GM23338 (cell line): ENCODE results near the gene B3GALT5. TPM values are rescaled to one million over a fixed set of nuclear protein-coding genes. Genes with fewer than 3 reads are reported as not detected.

Experiments used
- ATAC-seq: fragments of 200-7000 bp; cut with Tn5 transposase; 3 replicates; pipeline ENCODE4 v1.9.1; 2020
- DNase-seq: peaks from one replicate; pipeline ENCODE4 v3.0.0-alpha.2; 2015; ENCODE audit warnings: low spot score
- H2AFZ ChIP-seq: fragments of 200-600 bp; sonication (generic); 2 replicates; pipeline ENCODE4 v1.8.0; 2016; ENCODE audit warnings: antibody characterized with exemption, mild to moderate bottlenecking, moderate library complexity
- H3F3A ChIP-seq: fragments of 200-600 bp; sonication (generic); replicated peaks from 2 replicates; pipeline ENCODE4 v1.8.0; 2017; ENCODE audit warnings: antibody characterized with exemption, mixed run types, low read depth
- H3K27ac ChIP-seq: fragments of 200-600 bp; sonication (generic); 2 replicates; pipeline ENCODE4 v1.6.1; 2016; ENCODE audit warnings: low read depth
- H3K27me3 ChIP-seq: fragments of 200-600 bp; sonication (generic); 2 replicates; pipeline ENCODE4 v1.8.0; 2016; ENCODE audit warnings: mild to moderate bottlenecking, mixed run types, moderate library complexity; ENCODE audit not compliant: insufficient read depth
- H3K36me3 ChIP-seq: fragments of 200-600 bp; sonication (generic); 2 replicates; pipeline ENCODE4 v1.8.0; 2016; ENCODE audit warnings: mild to moderate bottlenecking; ENCODE audit not compliant: insufficient read depth
- H3K4me1 ChIP-seq: fragments of 200-600 bp; sonication (generic); 2 replicates; pipeline ENCODE4 v1.8.0; 2016; ENCODE audit warnings: mild to moderate bottlenecking, moderate library complexity; ENCODE audit not compliant: insufficient read depth
- H3K4me2 ChIP-seq: fragments of 200-600 bp; sonication (generic); 2 replicates; pipeline ENCODE4 v1.7.1; 2017; ENCODE audit warnings: mixed run types
- H3K4me3 ChIP-seq: fragments of 200-600 bp; sonication (generic); 2 replicates; pipeline ENCODE4 v1.6.1; 2016; ENCODE audit warnings: mixed run types
- H3K79me2 ChIP-seq: fragments of 200-600 bp; sonication (generic); replicated peaks from 2 replicates; pipeline ENCODE4 v1.8.0; 2017; ENCODE audit warnings: mild to moderate bottlenecking; ENCODE audit not compliant: insufficient read depth
- H3K9me2 ChIP-seq: fragments of 200-600 bp; sonication (generic); 2 replicates; pipeline ENCODE4 v1.8.0; 2017; ENCODE audit not compliant: insufficient read depth
- H4K20me1 ChIP-seq: fragments of 200-600 bp; sonication (generic); replicated peaks from 2 replicates; pipeline ENCODE4 v1.8.0; 2017; ENCODE audit warnings: mild to moderate bottlenecking; ENCODE audit not compliant: insufficient read depth
- H3K27ac Mint-ChIP-seq: 2 replicates; pipeline ENCODE4 v1.8.0; 2020; ENCODE audit warnings: inconsistent platforms, mild to moderate bottlenecking, moderate library complexity, mixed read lengths
- H3K27me3 Mint-ChIP-seq: 3 replicates; pipeline ENCODE4 v1.8.0; 2022; ENCODE audit warnings: low read depth, mild to moderate bottlenecking, moderate library complexity, mixed read lengths, inconsistent platforms; ENCODE audit not compliant: insufficient read depth, poor library complexity
- H3K36me3 Mint-ChIP-seq: 3 replicates; pipeline ENCODE4 v1.8.0; 2021; ENCODE audit warnings: low read depth, mild to moderate bottlenecking, inconsistent platforms, moderate library complexity, mixed read lengths
- H3K4me1 Mint-ChIP-seq: 3 replicates; pipeline ENCODE4 v1.8.0; 2020; ENCODE audit warnings: mild to moderate bottlenecking, inconsistent platforms, mixed read lengths
- H3K4me3 Mint-ChIP-seq: 3 replicates; pipeline ENCODE4 v1.8.0; 2021; ENCODE audit warnings: moderate library complexity, mild to moderate bottlenecking, inconsistent platforms, mixed read lengths
- H3K9me3 Mint-ChIP-seq: 3 replicates; pipeline ENCODE4 v1.8.0; 2020; ENCODE audit warnings: moderate library complexity, mild to moderate bottlenecking, inconsistent platforms, mixed read lengths
- CREB1 ChIP-seq: fragments of 250-450 bp; sonication (Bioruptor Pico); IDR thresholded peaks from 2 replicates; pipeline ENCODE4 v1.5.0; 2020; ENCODE audit warnings: low read depth, mild to moderate bottlenecking, moderate library complexity
- EZH2 ChIP-seq: fragments of 200-600 bp; sonication (generic); IDR thresholded peaks from one replicate; pipeline ENCODE4 v1.8.0; 2017; ENCODE audit warnings: antibody characterized with exemption, mild to moderate bottlenecking, low read depth; ENCODE audit not compliant: unreplicated experiment
- EZH2phosphoT487 ChIP-seq: fragments of 200-600 bp; sonication (generic); IDR thresholded peaks from one replicate; pipeline ENCODE4 v1.8.1; 2018; ENCODE audit warnings: antibody characterized with exemption; ENCODE audit not compliant: unreplicated experiment
- JUNB ChIP-seq: IDR thresholded peaks from one replicate; pipeline ENCODE4 v1.6.1; 2016; ENCODE audit warnings: antibody characterized with exemption; ENCODE audit not compliant: unreplicated experiment
- NANOG ChIP-seq: IDR thresholded peaks from 2 replicates; pipeline ENCODE4 v1.6.1; 2016; ENCODE audit warnings: antibody characterized with exemption, borderline replicate concordance
- POLR2AphosphoS5 ChIP-seq: IDR thresholded peaks from 2 replicates; pipeline ENCODE4 v1.6.1; 2016; ENCODE audit warnings: antibody characterized with exemption, low read depth
- STAT1 ChIP-seq: IDR thresholded peaks from one replicate; pipeline ENCODE4 v1.6.1; 2016; ENCODE audit warnings: antibody characterized with exemption; ENCODE audit not compliant: unreplicated experiment
- ZNF331 ChIP-seq: fragments of 250-450 bp; sonication (Bioruptor Pico); IDR thresholded peaks from 2 replicates; pipeline ENCODE4 v1.5.0; 2020; ENCODE audit warnings: low read depth, mild to moderate bottlenecking, moderate library complexity
- polyA plus RNA-seq: library from polyadenylated mRNA; unstranded; fragments of >200 nt; fragmentation: Nextera tagmentation; extraction: Ambion mirVana; gene quantifications from 2 replicates; pipeline ENCODE4 v1.2.1, GENCODE V29; 2016
- total RNA-seq: library from RNA; depleted of rRNA; stranded (reverse); fragments of >200 nt; shearing (Covaris generic); gene quantifications from 2 replicates; pipeline ENCODE4 v1.2.3, GENCODE V29; 2014
- TF ChIP-seq, protein P1 (sequence below), 2 experiments: fragments of 200-600 bp in 1 of 2; sonication (generic) in 1 of 2; conservative IDR thresholded peaks; 2 replicates each; pipeline versions ENCODE4 v1.5.1 to v1.6.1; 2016 to 2017; ENCODE audit warnings: antibody characterized with exemption in 2 of 2, low read depth in 2 of 2, mild to moderate bottlenecking in 2 of 2, moderate library complexity in 1 of 2
- TF ChIP-seq, protein P2 (sequence below): IDR thresholded peaks from 2 replicates; pipeline ENCODE4 v1.6.1; 2016; ENCODE audit warnings: antibody characterized with exemption
- TF ChIP-seq, protein P3 (sequence below): IDR thresholded peaks from one replicate; pipeline ENCODE4 v1.6.1; 2018; ENCODE audit warnings: antibody characterized with exemption; ENCODE audit not compliant: unreplicated experiment

The B3GALT5 gene
- total and polyA plus RNA-seq, 2 experiments from 2014 or later: 6.2 to 37.5 TPM

DNA sequence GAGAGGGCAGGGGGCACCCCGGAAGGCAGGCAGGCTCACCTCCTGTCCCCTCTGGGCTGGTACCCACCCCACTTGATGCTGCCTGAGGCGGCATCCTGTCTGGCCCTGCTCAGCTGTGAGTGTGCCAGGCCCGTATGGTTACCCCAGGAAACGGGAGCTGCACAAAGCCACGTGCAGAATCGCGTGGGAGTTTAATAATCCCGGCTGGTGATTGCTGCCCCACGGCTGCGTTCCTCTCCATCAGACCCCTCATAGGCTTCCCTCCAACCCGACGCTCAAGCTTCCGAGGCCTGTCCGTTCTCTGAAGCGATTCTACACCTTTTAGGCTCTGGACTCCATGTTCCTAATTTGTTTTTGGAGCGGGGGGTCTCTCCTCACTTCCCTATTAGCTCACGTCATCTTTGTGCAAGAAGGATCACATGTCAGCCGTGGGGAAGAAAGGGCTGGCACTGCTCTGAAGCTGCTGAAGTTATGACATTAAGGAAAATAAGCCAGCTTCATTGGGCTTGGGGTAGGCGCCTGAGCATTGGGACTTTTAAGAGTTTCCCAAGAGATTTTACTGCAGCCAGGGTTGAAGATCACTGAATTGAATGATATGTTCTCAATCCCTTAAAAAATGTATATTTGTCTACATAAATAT lies 1.1 kb upstream of the B3GALT5 start (continued):
- no peak for TF ChIP-seq CREB1 (CRISPR knock-in tag)
- no peak for TF ChIP-seq NANOG
- TF ChIP-seq, protein P1, sequence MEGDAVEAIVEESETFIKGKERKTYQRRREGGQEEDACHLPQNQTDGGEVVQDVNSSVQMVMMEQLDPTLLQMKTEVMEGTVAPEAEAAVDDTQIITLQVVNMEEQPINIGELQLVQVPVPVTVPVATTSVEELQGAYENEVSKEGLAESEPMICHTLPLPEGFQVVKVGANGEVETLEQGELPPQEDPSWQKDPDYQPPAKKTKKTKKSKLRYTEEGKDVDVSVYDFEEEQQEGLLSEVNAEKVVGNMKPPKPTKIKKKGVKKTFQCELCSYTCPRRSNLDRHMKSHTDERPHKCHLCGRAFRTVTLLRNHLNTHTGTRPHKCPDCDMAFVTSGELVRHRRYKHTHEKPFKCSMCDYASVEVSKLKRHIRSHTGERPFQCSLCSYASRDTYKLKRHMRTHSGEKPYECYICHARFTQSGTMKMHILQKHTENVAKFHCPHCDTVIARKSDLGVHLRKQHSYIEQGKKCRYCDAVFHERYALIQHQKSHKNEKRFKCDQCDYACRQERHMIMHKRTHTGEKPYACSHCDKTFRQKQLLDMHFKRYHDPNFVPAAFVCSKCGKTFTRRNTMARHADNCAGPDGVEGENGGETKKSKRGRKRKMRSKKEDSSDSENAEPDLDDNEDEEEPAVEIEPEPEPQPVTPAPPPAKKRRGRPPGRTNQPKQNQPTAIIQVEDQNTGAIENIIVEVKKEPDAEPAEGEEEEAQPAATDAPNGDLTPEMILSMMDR (conservative IDR thresholded peaks at IDR 0.05; ENCODE audit: low read depth in 2 of 2): no peak
- TF ChIP-seq ZNF331: no peak
- no peak for TF ChIP-seq EZH2phosphoT487
- TF ChIP-seq, protein P2, sequence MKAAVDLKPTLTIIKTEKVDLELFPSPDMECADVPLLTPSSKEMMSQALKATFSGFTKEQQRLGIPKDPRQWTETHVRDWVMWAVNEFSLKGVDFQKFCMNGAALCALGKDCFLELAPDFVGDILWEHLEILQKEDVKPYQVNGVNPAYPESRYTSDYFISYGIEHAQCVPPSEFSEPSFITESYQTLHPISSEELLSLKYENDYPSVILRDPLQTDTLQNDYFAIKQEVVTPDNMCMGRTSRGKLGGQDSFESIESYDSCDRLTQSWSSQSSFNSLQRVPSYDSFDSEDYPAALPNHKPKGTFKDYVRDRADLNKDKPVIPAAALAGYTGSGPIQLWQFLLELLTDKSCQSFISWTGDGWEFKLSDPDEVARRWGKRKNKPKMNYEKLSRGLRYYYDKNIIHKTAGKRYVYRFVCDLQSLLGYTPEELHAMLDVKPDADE: no peak
- TF ChIP-seq POLR2AphosphoS5: no peak
- no peak for TF ChIP-seq JUNB
- TF ChIP-seq STAT1: no peak

DNA sequence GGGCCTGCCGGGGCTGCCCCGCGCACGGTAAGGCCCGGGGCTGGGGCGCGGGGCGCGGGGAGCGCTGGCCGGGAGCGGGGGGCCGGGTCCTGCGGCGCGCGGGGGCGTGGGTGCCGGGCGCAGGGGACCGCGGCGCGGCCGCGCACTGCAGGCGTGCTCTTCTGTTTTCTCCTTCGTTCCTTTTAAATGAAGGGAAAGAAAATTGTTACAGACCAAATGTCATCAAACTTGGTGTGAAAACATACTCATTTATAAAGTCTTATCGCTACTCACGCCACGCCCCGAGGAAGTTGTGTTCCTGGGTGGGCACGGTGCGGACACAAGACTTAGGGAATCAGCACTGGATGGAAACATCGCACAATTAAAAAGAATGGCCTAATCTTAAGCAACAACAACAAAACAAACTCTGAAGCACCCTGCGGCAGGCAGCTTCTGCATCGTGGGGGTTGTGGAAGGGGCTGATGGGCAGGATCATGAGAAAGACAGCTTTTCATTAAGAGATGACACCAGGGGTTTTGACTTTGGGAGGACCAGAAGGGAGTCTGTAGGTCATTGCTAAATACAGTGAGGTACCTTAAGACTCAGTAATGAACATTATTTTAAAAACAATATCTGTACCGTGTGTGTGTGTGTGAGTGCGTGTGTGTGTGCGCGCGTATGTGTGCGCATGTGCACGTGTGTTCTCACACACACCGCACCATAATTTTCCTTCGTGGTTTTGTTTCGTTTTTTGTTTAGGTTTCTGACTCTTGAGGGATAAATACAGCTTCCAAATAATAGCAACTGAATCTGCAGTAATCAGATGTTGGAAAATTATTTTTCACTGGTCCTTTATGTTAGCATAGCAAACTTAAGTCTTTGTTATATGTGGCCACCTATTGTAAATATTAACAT lies 548 bp downstream of the B3GALT5 start:
- peaks cover 3% of the 10 kb centered on the region; the same call in 1 of the 2 replicates for H4K20me1 ChIP-seq
- Mint-ChIP-seq H3K9me3 (peaks cover 14% of the 10 kb centered on the region), H3K27me3 (peaks cover 12% of the 10 kb centered on the region), H3K36me3 (peaks cover 66% of the 10 kb centered on the region), H3K4me1 (peaks cover 51% of the 10 kb centered on the region), H3K4me3 (peak overlapping the region; percentile 93), H3K27ac (peak overlapping the region; percentile 65; the same call in 1 of the 2 replicates)
- no peak for ATAC-seq
- H3K4me1 ChIP-seq: peaks cover 39% of the 10 kb centered on the region
- H3K27ac ChIP-seq: no peak overlapping the region
- DNase-seq: no peak
- H3K27me3 ChIP-seq: no peaks in the 10 kb centered on the region
- H3K9me2 ChIP-seq: peaks cover 3% of the 10 kb centered on the region; the same call in 1 of the 2 replicates
- H2AFZ ChIP-seq: no peak overlapping the region
- peaks cover 66% of the 10 kb centered on the region for H3K79me2 ChIP-seq
- peak overlapping the region; percentile 87 for H3K4me3 ChIP-seq
- H3K4me2 ChIP-seq: peak overlapping the region; percentile 96
- H3F3A ChIP-seq: 0 out of 2 replicates have a peak, but pooled peaks cover 9% of the 10 kb centered on the region
- no peak for TF ChIP-seq NANOG
- no peak for TF ChIP-seq POLR2AphosphoS5
- TF ChIP-seq EZH2: no peak
- TF ChIP-seq, protein P3, sequence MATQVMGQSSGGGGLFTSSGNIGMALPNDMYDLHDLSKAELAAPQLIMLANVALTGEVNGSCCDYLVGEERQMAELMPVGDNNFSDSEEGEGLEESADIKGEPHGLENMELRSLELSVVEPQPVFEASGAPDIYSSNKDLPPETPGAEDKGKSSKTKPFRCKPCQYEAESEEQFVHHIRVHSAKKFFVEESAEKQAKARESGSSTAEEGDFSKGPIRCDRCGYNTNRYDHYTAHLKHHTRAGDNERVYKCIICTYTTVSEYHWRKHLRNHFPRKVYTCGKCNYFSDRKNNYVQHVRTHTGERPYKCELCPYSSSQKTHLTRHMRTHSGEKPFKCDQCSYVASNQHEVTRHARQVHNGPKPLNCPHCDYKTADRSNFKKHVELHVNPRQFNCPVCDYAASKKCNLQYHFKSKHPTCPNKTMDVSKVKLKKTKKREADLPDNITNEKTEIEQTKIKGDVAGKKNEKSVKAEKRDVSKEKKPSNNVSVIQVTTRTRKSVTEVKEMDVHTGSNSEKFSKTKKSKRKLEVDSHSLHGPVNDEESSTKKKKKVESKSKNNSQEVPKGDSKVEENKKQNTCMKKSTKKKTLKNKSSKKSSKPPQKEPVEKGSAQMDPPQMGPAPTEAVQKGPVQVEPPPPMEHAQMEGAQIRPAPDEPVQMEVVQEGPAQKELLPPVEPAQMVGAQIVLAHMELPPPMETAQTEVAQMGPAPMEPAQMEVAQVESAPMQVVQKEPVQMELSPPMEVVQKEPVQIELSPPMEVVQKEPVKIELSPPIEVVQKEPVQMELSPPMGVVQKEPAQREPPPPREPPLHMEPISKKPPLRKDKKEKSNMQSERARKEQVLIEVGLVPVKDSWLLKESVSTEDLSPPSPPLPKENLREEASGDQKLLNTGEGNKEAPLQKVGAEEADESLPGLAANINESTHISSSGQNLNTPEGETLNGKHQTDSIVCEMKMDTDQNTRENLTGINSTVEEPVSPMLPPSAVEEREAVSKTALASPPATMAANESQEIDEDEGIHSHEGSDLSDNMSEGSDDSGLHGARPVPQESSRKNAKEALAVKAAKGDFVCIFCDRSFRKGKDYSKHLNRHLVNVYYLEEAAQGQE: no peak
- no peak for TF ChIP-seq STAT1
- H3K36me3 ChIP-seq: peaks cover 16% of the 10 kb centered on the region; the same call in 1 of the 2 replicates
